A549 (cell line): ENCODE results near the gene HDAC7. TPM values are rescaled to one million over a fixed set of nuclear protein-coding genes. Genes with fewer than 3 reads are reported as not detected.

Experiments used
- ATAC-seq, 2 experiments: fragments of 200-7000 bp in 1 of 2; fragments of >200 bp in 1 of 2; cut with Nextera tagmentation in 1 of 2; cut with Tn5 transposase in 1 of 2; 3 replicates each; pipeline versions ENCODE4 v1.8.0 to v1.9.1; 2018 to 2020; ENCODE audit warnings: mild to moderate bottlenecking in 1 of 2, moderate library complexity in 1 of 2
- CTCF ChIA-PET: fragments of 300-600 bp; sonication (Branson Sonifier 250); formaldehyde crosslinking; extraction: SDS; loops from one replicate; lab custom pipeline; 2021; ENCODE audit warnings: antibody characterized with exemption, inconsistent platforms; lab: Yijun Ruan, JAX
- POLR2A ChIA-PET: fragments of 350-600 bp; formaldehyde crosslinking; extraction: SDS; loops from one replicate; lab custom pipeline; 2021; ENCODE audit warnings: antibody characterized with exemption, inconsistent platforms; lab: Yijun Ruan, JAX
- DNase-seq, 2 experiments: peaks; one replicate each; pipeline versions ENCODE4 v3.0.0 to v3.0.0-alpha.2; 2011 to 2016; ENCODE audit warnings: low read depth in 1 of 2, low spot score in 1 of 2
- FAIRE-seq: peaks from 2 replicates; lab custom pipeline; 2011; peaks lifted over from hg19 to GRCh38; lab: Jason Lieb, UNC
- H3K27ac ChIP-seq, 2 experiments: fragments of >200 bp; sonication (Bioruptor Twin); formaldehyde crosslinking; 3 replicates each; pipeline ENCODE4 v1.5.1; 2016 to 2017
- H3K4me1 ChIP-seq: fragments of >200 bp; sonication (Bioruptor Twin); formaldehyde crosslinking; 3 replicates; pipeline ENCODE4 v1.6.1; 2016
- H3K4me2 ChIP-seq: fragments of >200 bp; sonication (Bioruptor Twin); formaldehyde crosslinking; 3 replicates; pipeline ENCODE4 v1.6.1; 2016
- H3K4me3 ChIP-seq: fragments of >200 bp; sonication (Bioruptor Twin); formaldehyde crosslinking; 3 replicates; pipeline ENCODE4 v1.5.1; 2016
- H3K9me3 ChIP-seq: fragments of >200 bp; sonication (Bioruptor Twin); formaldehyde crosslinking; 3 replicates; pipeline ENCODE4 v1.6.1; 2016
- ATOH8 ChIP-seq: fragments of 250-450 bp; sonication (Bioruptor Pico); IDR thresholded peaks from 2 replicates; pipeline ENCODE4 v1.5.0; 2020; ENCODE audit warnings: low read depth, mild to moderate bottlenecking, moderate library complexity
- CBX2 ChIP-seq: fragments of 200-600 bp; sonication (generic); IDR thresholded peaks from 2 replicates; pipeline ENCODE4 v1.6.1; 2016; ENCODE audit warnings: low read depth, mild to moderate bottlenecking, borderline replicate concordance
- CEBPB ChIP-seq, 2 experiments: fragments of >200 bp in 1 of 2; sonication (Bioruptor Twin) in 1 of 2; formaldehyde crosslinking in 1 of 2; IDR thresholded peaks; 2 replicates each; pipeline ENCODE4 v1.6.1; 2012 to 2016
- CTCF ChIP-seq: fragments of >200 bp; sonication (Bioruptor Twin); formaldehyde crosslinking; IDR thresholded peaks from 3 replicates; pipeline ENCODE4 v1.5.1; 2016
- E2F6 ChIP-seq: IDR thresholded peaks from 2 replicates; pipeline ENCODE4 v1.6.1; 2012; ENCODE audit warnings: low read depth, borderline replicate concordance
- EP300 ChIP-seq, 2 experiments: fragments of >200 bp; sonication (Bioruptor Twin); formaldehyde crosslinking; IDR thresholded peaks; 2 replicates in 1 of 2; 3 replicates in 1 of 2; pipeline ENCODE4 v1.6.1; 2016 to 2017
- ESRRA ChIP-seq: fragments of 150-350 bp; IDR thresholded peaks from 2 replicates; pipeline ENCODE4 v1.6.1; 2014; ENCODE audit warnings: mild to moderate bottlenecking, low read length, borderline replicate concordance
- FOSB ChIP-seq: fragments of 250-450 bp; sonication (Bioruptor Pico); IDR thresholded peaks from 2 replicates; pipeline ENCODE4 v1.5.0; 2020; ENCODE audit warnings: mild to moderate bottlenecking, moderate library complexity
- FOSL2 ChIP-seq, 2 experiments: fragments of 450-650 bp in 1 of 2; fragments of >200 bp in 1 of 2; sonication (Bioruptor Twin) in 1 of 2; formaldehyde crosslinking; IDR thresholded peaks; 2 replicates each; pipeline versions ENCODE4 v1.5.0 to v1.6.1; 2016 to 2020; ENCODE audit warnings: mild to moderate bottlenecking in 1 of 2, moderate library complexity in 1 of 2
- HES2 ChIP-seq: fragments of >200 bp; sonication (Bioruptor Twin); formaldehyde crosslinking; IDR thresholded peaks from 2 replicates; pipeline ENCODE4 v1.6.1; 2016
- HOXA7 ChIP-seq: fragments of 250-450 bp; sonication (Bioruptor Pico); IDR thresholded peaks from 2 replicates; pipeline ENCODE4 v1.5.0; 2020; ENCODE audit warnings: mild to moderate bottlenecking, moderate library complexity
- HOXB13 ChIP-seq: fragments of 250-450 bp; sonication (Bioruptor Pico); IDR thresholded peaks from 2 replicates; pipeline ENCODE4 v1.5.0; 2020; ENCODE audit warnings: low read depth, mild to moderate bottlenecking, moderate library complexity
- HOXB5 ChIP-seq: fragments of 250-450 bp; sonication (Bioruptor Pico); IDR thresholded peaks from 2 replicates; pipeline ENCODE4 v1.5.0; 2020; ENCODE audit warnings: mild to moderate bottlenecking, moderate library complexity
- KDM1A ChIP-seq: fragments of 200-600 bp; sonication (generic); IDR thresholded peaks from 2 replicates; pipeline ENCODE4 v1.6.1; 2016; ENCODE audit warnings: low read depth, mild to moderate bottlenecking
- MAFK ChIP-seq: fragments of 450-650 bp; IDR thresholded peaks from 2 replicates; pipeline ENCODE4 v1.6.1; 2014; ENCODE audit not compliant: partially characterized antibody
- MAZ ChIP-seq: fragments of 150-350 bp; IDR thresholded peaks from 2 replicates; pipeline ENCODE4 v1.6.1; 2014; ENCODE audit warnings: antibody characterized with exemption, low read depth, low read length, borderline replicate concordance
- NFE2L2 ChIP-seq: fragments of 150-350 bp; conservative IDR thresholded peaks from 2 replicates; pipeline ENCODE4 v1.6.1; 2014; ENCODE audit warnings: low read length
- PBX3 ChIP-seq: IDR thresholded peaks from 2 replicates; pipeline ENCODE4 v1.6.1; 2012
- PHF8 ChIP-seq: fragments of 200-600 bp; sonication (generic); IDR thresholded peaks from 2 replicates; pipeline ENCODE4 v1.6.1; 2016; ENCODE audit warnings: low read depth, mild to moderate bottlenecking, antibody characterized with exemption, moderate library complexity, borderline replicate concordance
- RAD21 ChIP-seq, 2 experiments: fragments of >200 bp in 1 of 2; sonication (Bioruptor Twin) in 1 of 2; formaldehyde crosslinking in 1 of 2; IDR thresholded peaks in 1 of 2; conservative IDR thresholded peaks in 1 of 2; 2 replicates in 1 of 2; 3 replicates in 1 of 2; pipeline ENCODE4 v1.6.1; 2012 to 2018; ENCODE audit warnings: inconsistent platforms in 1 of 2
- REST ChIP-seq: fragments of 200-600 bp; sonication (generic); IDR thresholded peaks from 2 replicates; pipeline ENCODE4 v1.6.1; 2016; ENCODE audit warnings: antibody characterized with exemption, mild to moderate bottlenecking, moderate library complexity
- SMC3 ChIP-seq: fragments of >200 bp; sonication (Bioruptor Twin); formaldehyde crosslinking; IDR thresholded peaks from 3 replicates; pipeline ENCODE4 v1.6.1; 2018; ENCODE audit warnings: inconsistent platforms
- TP53 ChIP-seq: fragments of 250-450 bp; sonication (Bioruptor Pico); IDR thresholded peaks from 2 replicates; pipeline ENCODE4 v1.5.0; 2021; ENCODE audit warnings: mild to moderate bottlenecking, moderate library complexity
- ZC3H11A ChIP-seq: fragments of 450-650 bp; IDR thresholded peaks from 2 replicates; pipeline ENCODE4 v1.6.1; 2014; ENCODE audit warnings: antibody characterized with exemption, mild to moderate bottlenecking
- ZFP36 ChIP-seq: fragments of 450-650 bp; IDR thresholded peaks from 2 replicates; pipeline ENCODE4 v1.6.1; 2014; ENCODE audit warnings: borderline replicate concordance; ENCODE audit not compliant: partially characterized antibody
- WGBS: methylation state at CpG from one replicate; pipeline ENCODE4 v1.1.6; 2017; ENCODE audit errors: missing lambda C conversion rate; 5-methylcytosine and 5-hydroxymethylcytosine counted together
- polyA plus RNA-seq, 4 experiments: library from polyadenylated mRNA; depleted of rRNA in 3 of 4; stranded (reverse); fragments of >200 nt; fragmentation: RNase III in 1 of 4; extraction: RNeasy Plus Mini Kit Qiagen cat#74134 plus additional on column Dnase treatment in 1 of 4; gene quantifications; 2 replicates in 3 of 4; 3 replicates in 1 of 4; pipeline ENCODE4 v1.2.3, GENCODE V29; 2011 to 2017
- TF ChIP-seq, protein P1 (sequence below): IDR thresholded peaks from 2 replicates; pipeline ENCODE4 v1.6.1; 2012

Gene HDAC7
- polyA plus RNA-seq, 2 of the 4 experiments (the other 2 are of a cell fraction): 17.2 to 36.0 TPM

- no peak for DNase-seq
- 75% methylated on average over 8 of the region's 8 CpGs for WGBS
- peaks cover 8% of the 10 kb centered on the region for H3K4me1 ChIP-seq
- no peak overlapping the region for H3K4me3 ChIP-seq
- no peak for FAIRE-seq
- H3K9me3 ChIP-seq: no peaks in the 10 kb centered on the region
- ATAC-seq: no peak
- no peak overlapping the region for H3K4me2 ChIP-seq
- POLR2A ChIA-PET: no interaction called here
- H3K27ac ChIP-seq: no peak overlapping the region
- CTCF ChIA-PET: interaction anchor here (0.6 to 43.9 kb wide), 16 partner anchors 9 to 289 kb away, joined by 3 to 1399 read pairs (median 5); partner anchors contain the start of genes ENDOU, RAPGEF3, SLC48A1 and TMEM106C
- TF ChIP-seq ZFP36 (no peak), PHF8 (no peak), CEBPB (IDR thresholded peaks at IDR 0.05) (no peak), EP300 (IDR thresholded peaks at IDR 0.05) (no peak), FOSB (CRISPR knock-in tag) (no peak), ATOH8 (no peak), NFE2L2 (no peak), HOXB13 (CRISPR knock-in tag) (no peak), CBX2 (no peak), HES2 (no peak), ZC3H11A (no peak), E2F6 (no peak)
- TF ChIP-seq, protein P1, sequence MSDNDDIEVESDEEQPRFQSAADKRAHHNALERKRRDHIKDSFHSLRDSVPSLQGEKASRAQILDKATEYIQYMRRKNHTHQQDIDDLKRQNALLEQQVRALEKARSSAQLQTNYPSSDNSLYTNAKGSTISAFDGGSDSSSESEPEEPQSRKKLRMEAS: no peak
Measured at GRCh38 chr12:47744778-47745436, 74.8 kb downstream of the HDAC7 start.

- TF ChIP-seq RAD21 (conservative IDR thresholded peaks at IDR 0.05 in 1 of 2, IDR thresholded peaks at IDR 0.05 in 1 of 2) (peak; percentile 58 to 61), ZFP36 (peak; percentile 52), SMC3 (peak; percentile 76), CTCF (peak; percentile 65), PBX3 (no peak), FOSL2 (IDR thresholded peaks at IDR 0.05) (no peak), FOSL2 (CRISPR knock-in tag; IDR thresholded peaks at IDR 0.05) (no peak), MAZ (no peak), MAFK (no peak), REST (no peak), TP53 (CRISPR knock-in tag) (no peak), ESRRA (no peak), CEBPB (IDR thresholded peaks at IDR 0.05) (no peak), KDM1A (no peak), HOXA7 (no peak), HES2 (no peak), HOXB5 (no peak)
- FAIRE-seq (no peak), DNase-seq (peak; percentile 37 to 39), ATAC-seq (peak in 1 of 2 experiments; percentile 39; a peak in 3 of 6 replicates)
- no peak overlapping the region for H3K4me3 ChIP-seq
- H3K27ac ChIP-seq: no peak overlapping the region
- no peaks in the 10 kb centered on the region for H3K9me3 ChIP-seq
- 15% methylated on average over 10 of the region's 10 CpGs for WGBS
- H3K4me2 ChIP-seq: no peak overlapping the region
- peaks cover 8% of the 10 kb centered on the region for H3K4me1 ChIP-seq
- ChIA-PET CTCF (interaction anchor here (0.6 to 43.9 kb wide), 18 partner anchors 9 to 290 kb away, joined by 3 to 1399 read pairs (median 5); partner anchors contain the start of genes ENDOU, RAPGEF3, SLC48A1 and TMEM106C), POLR2A (no interaction called here)
Measured at GRCh38 chr12:47744005-47744651, 75.6 kb downstream of the HDAC7 start.
